HG03457 (cell line): ENCODE measurements around the gene CRTC3.

Experiments
- ATAC-seq: cut with Tn5 transposase; IDR thresholded peaks from one replicate; pipeline ENCODE4 v1.9.1; 2021; ENCODE audit warnings: moderate number of reproducible peaks; ENCODE audit not compliant: unreplicated experiment

The CRTC3 gene

DNA sequence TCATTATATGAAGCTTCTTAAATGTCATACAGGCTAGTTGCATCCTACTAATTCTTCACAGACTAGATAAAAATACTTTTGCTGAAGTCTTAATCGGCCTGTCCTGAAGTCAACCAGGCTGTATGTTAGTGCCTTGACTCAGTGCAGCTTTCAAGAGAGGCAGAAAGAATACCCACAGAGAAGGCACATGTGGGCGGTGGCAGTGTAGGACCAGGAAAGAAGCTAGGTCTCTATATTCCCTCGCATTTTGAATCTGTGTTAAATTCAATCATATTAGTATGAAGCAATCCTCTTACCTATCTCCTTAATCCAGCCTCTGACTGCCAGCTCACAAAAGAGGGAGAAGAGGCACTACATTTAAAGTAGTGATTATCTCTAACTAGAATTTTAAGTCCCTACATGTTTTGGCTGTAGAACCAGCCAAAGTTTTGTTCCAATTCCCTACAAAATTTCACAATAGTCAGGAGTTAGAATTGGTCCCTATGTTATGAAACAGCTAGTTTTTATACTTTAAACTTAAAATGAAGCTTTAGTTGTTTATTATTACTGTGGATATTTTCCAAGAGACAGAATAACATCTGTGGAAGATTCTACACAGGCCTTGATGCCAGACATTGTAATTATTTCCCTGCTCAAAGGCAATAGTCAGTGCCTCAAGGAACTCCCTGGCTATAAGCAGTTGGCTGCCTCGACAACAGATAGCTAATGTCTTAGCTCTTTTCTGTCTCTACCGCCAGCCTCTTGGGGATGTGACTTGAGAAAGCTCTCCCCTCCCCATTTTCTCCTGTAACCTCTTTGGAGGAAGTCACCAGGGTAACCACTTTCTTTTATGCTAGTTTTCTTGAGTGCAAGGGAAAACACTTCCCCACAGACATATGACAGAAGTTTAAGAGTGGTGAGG, 31.9 kb downstream of the CRTC3 start:
- no peak for ATAC-seq

DNA sequence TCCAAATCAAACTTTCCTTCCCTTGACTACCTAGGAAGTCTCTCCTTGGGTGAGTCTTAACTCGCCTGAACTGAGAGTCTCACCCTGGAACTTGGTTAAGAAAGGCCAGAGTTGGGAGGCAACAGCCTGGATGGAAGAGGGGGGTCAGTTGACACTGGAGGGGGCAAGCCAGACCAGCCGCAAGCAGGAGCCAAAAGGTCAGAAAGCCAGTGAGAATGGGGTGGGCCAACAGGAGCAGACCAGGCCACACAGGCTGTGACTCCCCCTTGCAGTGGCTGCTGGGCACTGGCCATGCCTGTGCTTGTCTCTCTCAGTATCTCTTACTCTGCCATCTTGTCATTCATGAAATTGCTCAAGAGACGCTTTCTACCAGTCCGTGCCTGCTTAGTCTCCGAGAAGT, 32.9 kb downstream of the CRTC3 start:
- ATAC-seq = no peak

GRCh38 chr15:90563463-90563862, 33.7 kb downstream of the CRTC3 start:
- ATAC-seq = no peak

DNA sequence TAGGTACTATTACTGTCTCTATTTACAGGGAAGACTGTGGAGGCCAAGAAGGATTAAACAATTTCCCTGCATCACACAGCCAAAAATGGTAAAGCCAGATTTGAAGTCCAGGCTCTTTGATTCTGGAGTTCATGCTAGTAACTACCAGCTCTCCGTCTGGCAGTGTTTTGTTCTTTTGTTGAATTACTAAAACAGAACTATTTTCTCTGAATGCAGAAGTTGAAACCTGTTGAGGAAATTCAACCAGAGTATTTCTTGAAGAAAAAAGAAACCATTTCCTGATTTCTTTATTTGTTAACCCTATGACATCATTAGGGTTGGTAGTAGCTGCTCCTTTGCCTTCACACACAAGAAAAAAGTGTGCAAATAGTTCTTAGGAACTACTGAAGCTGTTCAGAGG, 34.3 kb downstream of the CRTC3 start:
- no peak for ATAC-seq

DNA sequence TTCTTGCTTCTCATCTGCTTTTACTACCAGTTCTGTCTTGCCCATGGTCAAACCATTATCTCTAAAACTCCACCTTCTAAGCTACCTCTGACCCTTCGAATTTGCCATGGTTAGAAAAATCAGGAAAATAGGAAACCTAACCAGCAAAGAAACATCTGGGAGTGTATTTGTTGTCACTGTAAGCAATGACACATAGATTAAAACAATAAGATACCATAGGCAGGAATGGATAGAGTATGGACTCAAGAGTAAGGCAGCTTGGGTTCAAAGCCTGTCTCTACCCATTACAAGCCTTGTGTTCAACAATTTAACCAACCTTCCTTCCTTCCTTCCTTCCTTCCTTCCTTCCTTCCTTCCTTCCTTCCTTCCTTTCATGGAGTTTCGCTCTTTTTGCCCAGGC, 34.9 kb downstream of the CRTC3 start:
- ATAC-seq = no peak

DNA sequence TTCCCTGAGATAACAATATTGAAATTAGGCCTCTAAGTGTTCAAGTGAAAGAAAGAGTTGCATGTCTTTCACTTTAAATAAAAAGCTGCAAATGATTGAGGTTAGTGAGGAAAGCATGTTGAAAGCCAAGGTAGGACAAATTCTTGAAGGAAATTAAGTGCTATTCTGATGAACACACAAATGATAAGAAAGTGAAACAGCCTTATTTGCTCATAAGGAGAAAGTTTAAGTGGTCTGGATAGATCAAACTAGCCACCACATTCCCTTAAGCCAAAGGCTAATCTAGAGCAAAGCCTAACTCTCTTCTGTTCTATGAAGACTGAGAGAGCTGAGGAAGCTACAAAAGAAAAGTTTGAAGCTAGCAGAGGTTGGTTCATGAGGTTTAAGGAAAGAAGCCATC, 36.1 kb downstream of the CRTC3 start:
- no peak for ATAC-seq

- ATAC-seq = no peak
These were observed 40.9 kb downstream of the CRTC3 start for GRCh38 chr15:90570643-90571042.

DNA sequence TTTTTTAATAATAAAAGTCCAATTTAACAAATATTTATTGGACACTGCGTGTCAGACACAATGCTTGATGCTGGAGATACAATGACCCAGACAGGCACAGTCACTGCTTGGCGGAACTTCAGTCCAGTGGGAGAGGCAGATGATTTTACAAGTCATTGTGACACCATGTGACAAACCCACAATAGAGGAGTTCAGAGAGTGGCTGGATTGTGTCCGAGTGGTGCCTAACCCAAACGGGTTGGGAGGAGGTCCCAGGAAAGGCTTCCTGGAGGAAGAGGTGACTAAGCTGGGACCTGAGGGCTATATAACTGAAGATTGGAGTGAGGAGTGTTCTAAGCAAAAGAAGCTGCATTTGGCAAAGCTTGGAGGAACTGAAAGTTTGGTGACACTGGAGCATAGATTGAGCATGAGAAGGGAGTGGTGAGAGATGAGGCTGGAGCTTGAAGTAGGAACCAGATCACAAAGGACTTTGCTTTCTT, 41.4 kb downstream of the CRTC3 start:
- no peak for ATAC-seq

DNA sequence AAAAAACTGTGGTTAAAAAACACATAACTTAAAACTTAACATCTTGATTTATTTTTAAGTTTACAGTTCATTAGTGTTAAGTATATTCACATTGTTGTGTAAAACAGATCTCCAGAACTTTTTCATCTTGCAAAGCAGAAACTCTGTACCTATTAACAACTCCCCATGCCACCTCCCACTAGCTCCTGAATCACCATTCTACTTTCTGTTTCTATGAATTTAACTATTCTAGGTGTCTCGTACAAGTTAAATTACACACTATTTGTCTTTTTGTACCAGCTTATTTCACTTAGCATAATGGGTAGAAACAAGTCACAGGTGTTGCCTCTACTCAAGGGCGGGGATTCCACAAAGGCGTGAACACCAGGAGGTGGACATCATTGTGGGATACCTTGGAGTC, 43.2 kb downstream of the CRTC3 start:
- ATAC-seq = no peak

DNA sequence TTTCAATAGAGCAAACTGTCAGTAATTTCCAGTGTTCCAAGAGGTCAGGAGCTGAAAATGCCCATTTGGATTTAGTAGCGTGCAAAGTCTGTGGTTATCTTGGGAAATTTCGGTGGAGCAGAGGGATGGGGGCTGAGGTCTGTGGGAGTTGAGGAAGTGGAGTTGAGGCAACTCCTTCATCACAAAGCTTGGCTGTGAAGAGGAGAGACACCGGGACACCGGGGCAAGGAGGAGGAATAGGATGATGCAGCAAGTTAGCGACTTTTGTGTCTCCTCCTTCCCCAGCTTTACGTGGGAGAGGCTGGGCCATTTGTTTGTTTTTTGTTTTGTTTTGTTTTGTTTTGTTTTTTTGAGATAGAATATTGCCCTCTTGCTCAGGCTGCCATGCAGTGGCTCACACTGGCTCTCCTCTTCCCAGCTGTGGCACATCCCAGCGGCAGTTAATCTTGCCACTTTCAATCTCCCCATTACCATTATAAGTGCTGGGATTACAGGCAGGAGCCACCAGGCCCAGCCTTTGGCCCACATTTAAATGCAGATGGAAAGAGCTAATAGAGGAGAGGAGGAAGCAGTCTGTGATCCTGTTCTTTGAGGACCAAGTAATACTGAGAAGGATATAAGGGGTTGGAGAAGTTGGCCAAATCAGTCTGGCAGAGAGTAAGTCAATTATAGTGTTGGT, 47.1 kb downstream of the CRTC3 start:
- no peak for ATAC-seq

DNA sequence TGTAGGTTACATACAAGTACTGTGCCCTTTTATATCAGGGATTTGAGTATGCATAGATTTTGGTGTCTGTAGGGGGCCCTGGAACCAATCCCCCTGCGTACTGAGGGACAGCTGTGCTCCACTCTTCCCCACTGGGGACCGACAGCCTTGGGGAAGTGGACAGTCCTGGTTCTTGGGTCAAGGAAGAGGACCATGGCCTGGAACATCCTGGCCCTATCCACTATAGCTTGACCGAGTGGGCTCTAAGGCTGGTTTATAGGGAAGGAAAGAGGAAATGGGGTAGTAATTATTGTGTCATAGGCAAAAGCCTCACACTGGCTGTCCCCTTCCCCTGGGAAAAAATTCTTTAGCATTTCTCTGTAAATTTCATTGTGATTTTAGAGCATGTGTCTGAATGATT, 49.5 kb downstream of the CRTC3 start:
- ATAC-seq = no peak

GRCh38 chr15:90580099-90580498, 50.4 kb downstream of the CRTC3 start:
- ATAC-seq = no peak

- ATAC-seq = no peak
These were observed 50.8 kb downstream of the CRTC3 start for GRCh38 chr15:90580541-90580940.

DNA sequence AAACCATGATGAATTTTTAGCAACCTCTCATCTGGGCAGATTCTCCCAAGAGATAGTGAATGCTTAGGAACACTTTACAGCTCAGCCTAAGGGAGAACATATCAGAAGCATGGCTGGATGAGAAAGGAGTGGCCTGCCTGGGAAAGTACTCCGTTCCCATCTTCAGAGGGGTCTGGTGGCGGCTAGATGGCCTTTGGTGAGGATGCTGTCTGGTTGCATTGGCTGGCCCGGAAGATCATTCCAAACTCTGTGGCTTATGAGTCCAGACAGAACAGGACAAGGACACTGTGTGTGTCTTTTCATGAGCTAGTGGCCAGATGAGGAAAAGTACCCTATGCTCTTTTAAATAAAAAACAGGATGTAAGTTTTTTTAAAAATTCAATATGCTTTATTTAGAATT, 51.2 kb downstream of the CRTC3 start:
- ATAC-seq = no peak

GRCh38 chr15:90581771-90582352, 52.1 kb downstream of the CRTC3 start:
- no peak for ATAC-seq

DNA sequence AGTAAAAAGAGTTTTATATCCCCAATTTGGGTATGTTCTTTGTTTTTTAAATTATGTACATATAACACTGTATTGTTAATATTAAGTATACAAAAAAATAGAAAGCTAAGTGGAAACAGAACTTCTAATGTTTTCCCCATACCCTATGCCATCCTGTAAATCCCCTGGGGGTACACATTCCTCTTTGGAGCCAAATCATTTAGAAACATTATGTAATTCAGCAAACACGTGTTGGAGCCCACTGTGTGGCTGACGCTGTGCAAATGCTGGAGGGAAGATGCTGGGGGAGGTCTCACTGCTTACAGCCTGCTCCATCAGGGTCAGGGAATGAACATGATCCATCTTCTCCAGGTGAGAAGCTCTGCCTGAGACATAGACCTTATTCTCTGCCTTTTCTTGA, 52.8 kb downstream of the CRTC3 start:
- no peak for ATAC-seq

DNA sequence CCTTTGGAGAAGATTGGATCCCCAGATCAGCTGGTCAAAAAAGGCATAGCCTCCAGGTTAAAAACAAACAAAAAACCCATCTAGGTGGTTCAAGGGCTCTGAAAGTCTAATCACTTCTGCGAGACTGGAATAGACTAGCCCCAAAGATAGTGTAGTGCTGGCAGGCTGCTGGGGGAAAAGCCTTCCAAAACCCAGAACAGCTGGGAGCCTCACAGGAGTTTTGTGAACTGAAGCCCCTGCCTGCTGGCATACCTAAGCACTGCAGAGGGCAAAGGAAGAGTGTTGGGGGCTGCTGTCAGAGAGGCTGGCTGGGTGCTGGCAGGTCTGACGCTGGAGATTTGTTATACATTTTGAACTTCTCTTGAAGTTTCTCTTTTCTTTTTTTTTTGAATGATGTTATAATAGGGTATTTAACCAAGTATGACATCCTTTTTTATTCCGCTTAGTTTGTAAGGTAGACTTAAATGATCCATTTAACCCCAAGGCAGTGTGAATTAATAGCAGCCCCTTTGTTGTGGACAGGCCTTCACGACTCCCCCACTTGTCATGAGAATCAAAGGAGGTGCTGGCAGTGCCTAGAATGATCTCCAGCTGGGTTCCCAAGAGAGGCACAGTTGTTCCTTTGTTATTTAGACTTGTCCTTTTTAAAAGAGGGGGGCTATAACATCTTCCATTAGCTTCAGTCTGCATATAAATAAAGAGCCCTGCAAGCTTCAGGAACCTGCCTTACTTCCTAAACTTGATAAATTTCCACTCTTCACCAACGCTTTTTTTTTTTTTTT, 53.9 kb downstream of the CRTC3 start:
- ATAC-seq = no peak

- no peak for ATAC-seq
These were observed 55.1 kb downstream of the CRTC3 start for GRCh38 chr15:90584841-90585240.

DNA sequence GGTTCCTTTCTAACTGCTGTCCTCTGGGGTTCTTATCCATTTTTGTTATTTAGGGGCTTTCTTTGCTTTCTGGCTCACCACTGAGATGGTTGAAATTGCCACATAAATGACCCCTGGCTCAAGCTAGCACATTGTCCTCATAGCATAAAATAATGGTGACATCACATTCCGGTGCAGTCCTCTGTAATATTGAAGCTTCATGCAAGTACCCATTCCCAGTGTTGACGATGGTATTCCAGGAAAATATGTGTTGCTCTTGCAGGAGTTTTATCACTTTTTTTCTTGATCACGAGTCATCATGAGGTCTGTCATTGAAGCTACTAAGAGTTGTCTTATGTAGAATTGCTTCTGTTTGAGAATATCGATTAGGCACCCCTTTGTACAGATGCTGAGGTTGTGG, 56.1 kb downstream of the CRTC3 start:
- no peak for ATAC-seq

DNA sequence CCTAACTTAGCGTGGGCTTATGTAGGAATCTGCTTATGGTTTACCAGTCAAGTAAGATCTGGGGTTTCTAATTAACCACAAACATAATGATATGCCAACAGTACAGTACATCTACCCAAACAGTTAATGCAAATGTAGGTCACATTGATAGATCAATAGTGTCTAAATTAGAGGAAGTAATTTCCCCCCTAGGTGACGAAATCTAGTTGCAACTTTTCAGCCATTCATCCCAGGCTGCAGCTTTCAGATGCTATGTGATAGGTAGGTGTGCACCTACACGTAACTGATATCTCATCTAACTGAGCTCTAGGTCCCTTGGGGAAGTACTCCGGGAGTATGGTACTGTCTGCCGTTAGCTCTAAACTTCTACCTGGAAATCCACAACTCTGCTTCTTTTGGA, 57.2 kb downstream of the CRTC3 start:
- ATAC-seq = no peak

DNA sequence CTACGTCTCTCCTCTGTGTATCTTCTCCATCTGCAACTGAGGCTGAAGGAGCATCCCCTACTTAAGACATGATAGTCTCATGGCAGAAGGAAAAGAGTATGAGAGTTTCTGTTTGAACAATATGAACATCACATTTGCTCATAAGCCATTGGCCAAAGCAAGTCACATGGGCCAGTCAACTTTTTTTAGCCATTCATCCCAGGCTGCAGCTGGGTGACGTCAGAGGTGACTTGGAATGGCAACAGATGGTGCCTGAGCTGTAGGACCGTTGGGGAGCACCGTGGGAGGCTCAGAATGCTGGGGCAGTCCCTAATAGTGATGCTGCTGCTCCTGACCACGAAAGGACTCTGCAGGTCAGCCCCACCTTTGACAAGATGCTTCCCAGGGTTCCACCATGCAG, 58.7 kb downstream of the CRTC3 start:
- no peak for ATAC-seq
